ENCODE data around the gene CMIP.

DNA sequence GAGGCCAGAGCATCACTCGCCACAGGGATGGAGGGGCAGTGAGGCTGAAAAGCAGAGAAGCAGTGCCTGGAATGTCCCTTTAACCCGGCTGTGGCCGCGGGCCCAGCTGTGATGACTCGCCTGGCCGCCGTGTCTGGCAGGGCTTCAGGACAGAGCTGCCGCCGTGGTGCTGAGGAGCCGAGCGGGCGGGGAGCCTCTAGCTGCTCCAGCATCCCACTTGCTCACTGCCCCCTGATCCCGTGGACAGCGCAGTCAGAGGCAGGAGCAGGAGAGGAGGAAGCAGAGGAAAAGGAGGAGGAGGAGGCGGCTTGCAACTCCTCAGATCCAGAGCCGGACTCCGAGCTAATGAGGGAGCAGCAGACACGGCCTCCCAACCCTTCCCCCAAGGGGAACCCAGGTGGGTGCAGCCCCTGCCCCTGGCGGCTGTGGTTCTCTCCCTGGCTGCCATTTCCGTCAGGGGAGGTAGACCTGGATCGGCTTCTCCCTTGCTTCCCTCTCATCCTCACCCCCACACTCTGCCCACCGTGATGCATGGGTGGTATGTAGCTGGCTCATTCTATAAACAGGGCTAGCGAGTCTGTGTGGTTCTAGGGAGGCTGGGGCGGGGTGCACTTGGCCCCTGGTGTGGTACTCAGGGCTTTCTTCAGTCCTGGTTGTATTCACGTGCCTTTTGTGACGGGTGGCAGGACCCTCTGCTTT is 165.7 kb downstream of the CMIP start:
- TF ChIP-seq EZH2phosphoT487 (IDR thresholded peaks at IDR 0.05; ENCODE audit: borderline replicate concordance), result no peak
- TF ChIP-seq, protein P1, sequence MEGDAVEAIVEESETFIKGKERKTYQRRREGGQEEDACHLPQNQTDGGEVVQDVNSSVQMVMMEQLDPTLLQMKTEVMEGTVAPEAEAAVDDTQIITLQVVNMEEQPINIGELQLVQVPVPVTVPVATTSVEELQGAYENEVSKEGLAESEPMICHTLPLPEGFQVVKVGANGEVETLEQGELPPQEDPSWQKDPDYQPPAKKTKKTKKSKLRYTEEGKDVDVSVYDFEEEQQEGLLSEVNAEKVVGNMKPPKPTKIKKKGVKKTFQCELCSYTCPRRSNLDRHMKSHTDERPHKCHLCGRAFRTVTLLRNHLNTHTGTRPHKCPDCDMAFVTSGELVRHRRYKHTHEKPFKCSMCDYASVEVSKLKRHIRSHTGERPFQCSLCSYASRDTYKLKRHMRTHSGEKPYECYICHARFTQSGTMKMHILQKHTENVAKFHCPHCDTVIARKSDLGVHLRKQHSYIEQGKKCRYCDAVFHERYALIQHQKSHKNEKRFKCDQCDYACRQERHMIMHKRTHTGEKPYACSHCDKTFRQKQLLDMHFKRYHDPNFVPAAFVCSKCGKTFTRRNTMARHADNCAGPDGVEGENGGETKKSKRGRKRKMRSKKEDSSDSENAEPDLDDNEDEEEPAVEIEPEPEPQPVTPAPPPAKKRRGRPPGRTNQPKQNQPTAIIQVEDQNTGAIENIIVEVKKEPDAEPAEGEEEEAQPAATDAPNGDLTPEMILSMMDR (conservative IDR thresholded peaks at IDR 0.05; ENCODE audit: low read length), result no peak

All from Loucy (cell line).